ENCODE measurements around the gene SARM1.

DNA sequence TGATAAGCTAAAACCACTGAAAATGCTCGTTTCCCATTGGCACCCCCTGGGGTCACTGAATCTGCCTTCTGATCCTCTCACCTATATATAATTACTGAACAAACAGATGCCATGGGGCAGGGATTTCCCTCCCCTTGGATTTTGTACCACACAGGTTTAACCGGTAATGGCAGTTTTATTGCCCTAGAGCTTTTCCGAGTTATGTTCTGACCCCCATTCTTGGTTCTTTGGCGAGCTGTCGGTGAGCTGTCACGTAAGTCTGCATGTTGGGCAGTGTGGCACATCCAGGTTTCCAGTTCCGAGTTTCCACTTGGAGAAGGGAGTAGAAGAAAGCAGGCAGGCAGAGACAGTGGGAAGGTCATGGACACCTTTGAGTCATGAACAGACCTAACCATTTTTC lies 45.4 kb upstream of the SARM1 start:
- TF ChIP-seq, protein P1, sequence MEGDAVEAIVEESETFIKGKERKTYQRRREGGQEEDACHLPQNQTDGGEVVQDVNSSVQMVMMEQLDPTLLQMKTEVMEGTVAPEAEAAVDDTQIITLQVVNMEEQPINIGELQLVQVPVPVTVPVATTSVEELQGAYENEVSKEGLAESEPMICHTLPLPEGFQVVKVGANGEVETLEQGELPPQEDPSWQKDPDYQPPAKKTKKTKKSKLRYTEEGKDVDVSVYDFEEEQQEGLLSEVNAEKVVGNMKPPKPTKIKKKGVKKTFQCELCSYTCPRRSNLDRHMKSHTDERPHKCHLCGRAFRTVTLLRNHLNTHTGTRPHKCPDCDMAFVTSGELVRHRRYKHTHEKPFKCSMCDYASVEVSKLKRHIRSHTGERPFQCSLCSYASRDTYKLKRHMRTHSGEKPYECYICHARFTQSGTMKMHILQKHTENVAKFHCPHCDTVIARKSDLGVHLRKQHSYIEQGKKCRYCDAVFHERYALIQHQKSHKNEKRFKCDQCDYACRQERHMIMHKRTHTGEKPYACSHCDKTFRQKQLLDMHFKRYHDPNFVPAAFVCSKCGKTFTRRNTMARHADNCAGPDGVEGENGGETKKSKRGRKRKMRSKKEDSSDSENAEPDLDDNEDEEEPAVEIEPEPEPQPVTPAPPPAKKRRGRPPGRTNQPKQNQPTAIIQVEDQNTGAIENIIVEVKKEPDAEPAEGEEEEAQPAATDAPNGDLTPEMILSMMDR (IDR thresholded peaks at IDR 0.05): no peak
- TF ChIP-seq POLR2A (IDR thresholded peaks at IDR 0.05): no peak

Measured in thyroid gland (tissue), 4 donors.